ENCODE measurements around the gene ZNF438.
"Not testable (repeated sequence)": the region's sequence is repeated elsewhere in the genome, so short reads cannot be mapped to it uniquely, and the experiment has no call there.

The ZNF438 gene

DNA sequence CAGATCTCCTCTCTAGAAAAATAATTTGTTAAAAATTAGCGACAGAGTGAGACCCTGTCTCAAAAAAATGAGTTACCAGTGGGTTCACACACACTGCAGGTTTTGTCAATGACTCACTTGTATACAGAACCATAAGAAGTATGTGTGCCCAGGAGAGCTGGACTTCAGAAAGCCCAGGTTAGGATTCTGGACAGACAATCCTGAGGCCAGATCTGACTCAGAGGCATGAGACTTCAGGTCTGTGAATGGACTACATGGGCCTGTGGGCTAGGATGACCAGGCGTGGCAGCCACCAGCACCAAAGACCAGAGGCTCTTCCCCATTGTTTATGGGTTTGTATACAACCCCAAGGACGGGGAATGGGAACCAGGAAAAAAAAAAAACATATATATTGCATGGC, 9.3 kb upstream of the ZNF438 start:
- no peak for DNase-seq (ENCODE audit: low spot score)

GRCh38 chr10:31039006-31039405, 7.3 kb upstream of the ZNF438 start:
- DNase-seq (ENCODE audit: low spot score) = not testable (repeated sequence)

DNA sequence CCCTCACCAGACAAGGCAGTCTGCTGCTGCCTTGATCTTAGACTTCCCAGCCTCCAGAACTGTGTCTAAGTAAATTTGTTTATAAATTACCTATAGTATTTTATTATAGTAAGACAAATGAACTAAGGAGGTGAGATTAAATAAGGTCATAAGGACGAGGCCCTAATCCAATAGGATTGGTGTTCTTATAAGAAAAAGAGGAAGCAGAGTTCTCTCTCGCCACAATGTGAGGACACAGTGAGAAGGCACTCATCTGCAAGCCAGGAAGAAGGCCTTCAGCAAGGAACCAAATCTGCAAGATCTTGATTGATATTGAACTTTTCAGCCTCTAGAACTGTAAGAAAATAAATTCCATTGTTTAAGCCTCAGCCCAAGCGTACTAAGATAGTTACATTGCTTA, 6.1 kb upstream of the ZNF438 start:
- no peak for DNase-seq (ENCODE audit: low spot score)

DNA sequence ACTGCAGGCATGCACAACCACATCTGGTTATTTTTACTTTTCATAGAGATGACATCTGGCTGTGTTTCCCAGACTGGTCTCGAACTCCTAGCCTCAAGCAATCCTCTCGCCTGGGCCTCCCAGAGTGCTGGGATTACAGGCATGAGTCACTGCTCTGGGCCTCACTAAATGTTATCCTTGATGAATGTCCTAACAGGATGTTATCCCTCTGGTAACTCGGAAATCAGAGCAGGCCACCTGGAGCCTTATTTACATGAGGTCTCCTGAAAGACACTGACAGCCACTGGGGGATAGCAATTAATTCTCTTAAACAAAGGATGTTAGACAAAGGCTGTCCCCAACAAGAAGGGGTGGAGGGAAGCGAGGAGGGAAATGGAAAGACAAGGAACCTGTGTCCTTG, 4.5 kb upstream of the ZNF438 start:
- DNase-seq (ENCODE audit: low spot score) = no peak

DNA sequence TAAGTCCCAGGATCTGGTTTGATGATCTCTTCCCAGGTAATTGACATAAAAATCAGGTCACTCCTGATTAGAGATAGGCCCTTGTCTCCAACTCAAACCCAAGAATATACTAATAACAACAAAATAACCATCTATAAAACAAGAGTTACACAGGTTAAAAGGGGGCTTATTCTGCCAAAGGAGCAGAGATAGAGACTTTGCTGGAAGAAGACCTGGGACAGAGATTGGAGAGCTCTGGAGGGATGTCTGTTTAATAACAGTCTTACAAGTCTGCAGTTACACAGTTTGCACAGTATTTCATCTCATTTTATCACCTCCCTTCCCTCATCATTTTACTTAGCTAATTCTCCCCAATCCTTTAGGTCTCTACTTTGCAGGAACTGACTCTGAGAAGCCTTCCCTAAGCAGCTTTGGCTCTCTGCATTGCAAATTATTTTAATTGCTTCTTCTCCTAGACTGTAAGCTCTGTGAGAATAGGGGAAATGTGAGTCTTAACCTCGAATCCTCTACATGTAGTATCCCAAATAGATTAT, 3.7 kb upstream of the ZNF438 start:
- DNase-seq (ENCODE audit: low spot score) = no peak

DNA sequence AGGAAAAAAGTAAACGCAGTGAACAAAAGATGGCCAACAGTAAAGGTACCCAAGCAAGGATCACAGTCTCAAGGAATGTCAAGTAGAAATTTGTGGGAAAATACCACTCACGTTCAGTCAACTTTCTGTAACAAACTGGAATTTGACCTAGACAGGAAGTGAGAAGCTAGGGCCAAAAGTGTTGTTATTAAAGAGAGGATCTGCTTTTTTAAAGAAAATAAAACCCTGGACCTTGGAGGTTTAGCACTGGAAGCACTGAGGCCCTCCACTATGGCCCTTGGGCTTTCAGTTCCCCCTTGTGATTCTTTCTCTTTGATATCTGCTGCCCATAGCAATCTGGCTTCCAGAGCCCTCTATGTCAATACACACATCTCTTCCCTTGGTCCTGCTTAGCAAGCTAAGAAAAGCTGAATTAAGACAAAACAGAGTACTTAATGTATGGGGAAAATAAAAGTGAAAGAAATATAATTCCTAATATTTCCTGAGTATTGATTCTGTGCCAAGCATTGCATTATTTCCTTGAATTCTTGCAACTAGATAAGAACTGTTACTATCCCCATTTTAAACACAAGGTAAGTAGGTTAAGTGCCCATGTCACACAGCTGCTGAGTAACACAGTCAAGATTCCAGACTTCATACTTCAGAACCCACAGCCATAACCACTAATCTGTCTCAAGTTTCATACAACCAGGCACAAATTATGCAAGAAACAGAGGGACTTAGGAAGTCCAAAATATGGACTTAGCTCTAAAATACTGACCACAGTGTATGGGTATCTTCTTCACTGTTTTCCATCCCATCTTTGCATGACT, 2.6 kb upstream of the ZNF438 start:
- DNase-seq (ENCODE audit: low spot score) = no peak

- no peak for DNase-seq (ENCODE audit: low spot score)
Measured at GRCh38 chr10:31033147-31033546, 1.5 kb upstream of the ZNF438 start.

DNA sequence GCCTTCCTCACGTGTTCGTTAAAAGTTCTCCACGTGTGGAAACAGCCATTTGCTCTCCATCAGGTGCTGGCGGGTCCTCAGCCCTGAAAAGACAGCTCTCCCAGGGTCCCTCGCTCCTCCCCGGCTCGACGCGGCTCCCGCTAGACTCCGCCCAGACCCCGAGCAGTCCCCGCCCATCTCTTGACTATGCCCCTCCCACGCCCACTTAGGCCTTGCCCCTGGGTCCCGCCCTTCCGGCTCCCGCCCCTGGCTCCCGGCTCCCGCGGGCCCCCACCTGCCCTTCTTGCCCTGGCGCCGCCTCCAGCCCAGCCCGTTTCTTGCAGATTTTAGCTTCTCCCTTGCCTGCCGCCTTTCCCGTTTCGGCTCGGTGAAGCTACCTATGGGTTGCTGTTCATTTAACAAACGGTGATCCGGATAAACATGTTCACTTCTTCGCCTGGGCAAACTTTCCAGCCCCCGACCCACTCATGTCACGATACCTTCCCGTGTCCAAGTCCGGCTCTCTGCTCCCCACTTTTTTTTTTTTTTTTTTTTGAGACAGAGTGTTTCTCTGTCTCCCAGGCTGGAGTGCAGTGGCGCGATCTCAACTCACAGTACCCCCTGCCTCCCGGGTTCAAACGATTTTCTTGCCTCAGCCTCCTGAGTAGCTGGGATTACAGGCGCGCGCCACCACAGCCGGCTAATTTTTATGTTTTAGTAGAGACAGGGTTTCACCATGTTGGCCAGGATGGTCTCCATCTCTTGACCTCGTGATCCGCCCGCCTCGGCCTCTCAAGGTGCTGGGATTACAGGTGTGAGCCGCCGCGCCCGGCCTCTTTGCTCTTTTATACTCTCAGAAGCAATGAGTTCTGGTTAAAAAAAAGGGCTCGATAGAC, 830 bp upstream of the ZNF438 start:
- DNase-seq (ENCODE audit: low spot score) = peak; percentile 95

GRCh38 chr10:31031205-31031557, 484 bp downstream of the ZNF438 start:
- no peak for DNase-seq (ENCODE audit: low spot score)

- DNase-seq (ENCODE audit: low spot score) = no peak
Measured at GRCh38 chr10:31030800-31031199, 865 bp downstream of the ZNF438 start.

DNA sequence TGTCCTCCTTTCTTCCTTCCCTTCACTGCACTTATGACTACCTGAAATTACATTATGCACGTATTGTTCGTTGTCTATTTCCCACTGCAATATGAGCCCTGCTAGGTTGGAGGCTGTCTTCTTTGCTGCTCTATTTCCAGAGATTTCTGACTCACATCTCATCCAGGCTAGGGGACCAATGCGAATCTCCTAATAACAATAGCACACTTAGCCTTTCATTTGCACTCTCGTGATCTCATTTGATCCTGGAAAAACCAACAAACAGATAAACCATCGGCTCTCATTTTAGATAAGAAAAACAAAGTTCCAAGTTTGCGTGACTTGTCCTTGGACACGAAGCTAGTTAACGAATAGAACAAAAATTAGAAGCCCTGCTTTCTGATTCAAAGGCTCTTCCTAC, 1.4 kb downstream of the ZNF438 start:
- DNase-seq (ENCODE audit: low spot score) = no peak

DNA sequence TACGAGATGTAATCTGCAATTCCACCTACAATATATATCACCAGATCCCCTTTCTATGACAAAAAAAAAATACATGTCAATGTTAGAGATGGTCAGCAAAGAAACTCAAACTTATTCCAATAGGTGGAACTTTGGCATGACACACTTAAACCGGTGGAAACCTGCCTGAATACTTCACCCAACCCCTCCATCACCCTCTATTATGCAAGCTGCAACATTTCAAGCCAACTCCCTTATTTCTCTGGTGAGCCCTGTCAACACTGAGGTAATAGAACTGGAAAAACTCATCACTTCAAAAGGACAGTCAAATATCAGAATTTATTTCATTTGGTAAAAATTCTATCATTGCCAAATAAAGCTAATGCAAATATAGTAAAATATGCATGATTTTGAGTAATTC, 3.6 kb downstream of the ZNF438 start:
- DNase-seq (ENCODE audit: low spot score) = no peak

DNA sequence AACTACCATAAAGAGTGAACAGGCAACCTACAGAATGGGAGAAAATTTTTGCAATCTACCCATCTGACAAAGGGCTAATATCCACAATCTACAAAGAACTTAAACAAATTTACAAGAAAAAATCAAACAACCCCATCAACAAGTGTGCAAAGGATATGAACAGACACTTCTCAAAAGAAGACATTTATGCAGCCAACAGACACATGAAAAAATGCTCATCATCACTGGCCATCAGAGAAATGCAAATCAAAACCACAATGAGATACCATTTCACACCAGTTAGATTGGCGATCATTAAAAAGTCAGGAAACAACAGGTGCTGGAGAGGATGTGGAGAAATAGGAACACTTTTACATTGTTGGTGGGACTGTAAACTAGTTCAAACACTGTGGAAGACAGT, 5.4 kb downstream of the ZNF438 start:
- not testable (repeated sequence) for DNase-seq (ENCODE audit: low spot score)

DNA sequence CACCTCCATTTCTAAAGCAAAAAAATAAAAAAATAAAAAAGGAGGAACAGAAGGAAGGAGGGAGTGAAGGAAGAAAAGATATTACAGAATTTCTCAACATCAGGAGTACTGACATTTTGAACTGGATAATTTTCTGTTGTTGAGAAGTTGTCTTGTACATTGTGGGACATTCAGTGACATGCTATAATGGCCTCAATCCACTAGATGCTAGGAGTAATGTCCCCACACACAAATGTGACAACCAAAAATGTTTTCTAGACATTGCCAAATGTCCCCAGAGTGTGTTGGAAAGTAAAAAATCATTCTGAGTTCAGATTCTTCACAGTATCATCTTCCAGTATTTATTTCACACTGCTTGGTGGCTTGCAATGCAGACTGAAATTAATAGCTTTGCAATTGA, 6.5 kb downstream of the ZNF438 start:
- DNase-seq (ENCODE audit: low spot score) = no peak

- no peak for DNase-seq (ENCODE audit: low spot score)
Measured at GRCh38 chr10:31023558-31023957, 8.1 kb downstream of the ZNF438 start.

DNA sequence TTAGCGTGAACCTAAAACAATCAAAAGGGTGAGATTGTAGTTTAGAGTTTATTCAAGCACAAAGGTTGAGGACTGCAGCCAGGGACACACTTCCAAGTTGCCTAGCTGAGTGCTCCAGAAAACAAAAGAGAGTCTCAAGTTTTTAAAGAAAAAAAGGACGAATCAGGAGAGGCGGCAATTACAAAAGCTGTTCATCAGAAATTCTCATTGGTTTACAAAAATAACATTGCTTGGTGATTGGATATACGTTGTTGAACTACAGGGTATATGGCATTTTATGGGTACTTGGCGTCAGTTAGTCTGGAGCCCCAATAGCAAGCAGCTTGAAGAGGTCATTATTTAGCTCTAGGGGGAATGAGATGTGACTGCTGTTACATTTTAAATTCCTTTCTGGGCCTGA, 11.5 kb downstream of the ZNF438 start:
- no peak for DNase-seq (ENCODE audit: low spot score)

- DNase-seq (ENCODE audit: low spot score) = no peak
Measured at GRCh38 chr10:31018962-31019361, 12.7 kb downstream of the ZNF438 start.

DNA sequence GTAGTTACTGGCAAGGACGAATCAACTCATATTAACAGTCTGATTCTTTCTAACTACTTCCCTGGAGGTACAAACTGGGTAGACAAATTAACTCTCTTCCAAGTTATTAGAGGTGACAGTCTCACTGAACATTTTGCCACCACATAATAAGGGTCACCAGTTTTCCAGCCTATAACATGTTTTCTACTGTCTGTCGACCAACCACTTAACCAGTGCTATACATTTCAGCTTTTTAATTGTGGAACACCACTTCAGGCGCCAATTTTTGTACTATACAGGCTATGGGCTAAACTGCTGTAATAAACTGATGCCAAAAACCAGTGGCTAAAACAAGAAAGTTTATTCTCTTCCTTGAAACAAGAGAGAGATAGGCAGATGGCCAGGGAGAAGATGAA, 13.3 kb downstream of the ZNF438 start:
- no peak for DNase-seq (ENCODE audit: low spot score)

GRCh38 chr10:31017534-31018355, 13.9 kb downstream of the ZNF438 start:
- DNase-seq (ENCODE audit: low spot score) = no peak

DNA sequence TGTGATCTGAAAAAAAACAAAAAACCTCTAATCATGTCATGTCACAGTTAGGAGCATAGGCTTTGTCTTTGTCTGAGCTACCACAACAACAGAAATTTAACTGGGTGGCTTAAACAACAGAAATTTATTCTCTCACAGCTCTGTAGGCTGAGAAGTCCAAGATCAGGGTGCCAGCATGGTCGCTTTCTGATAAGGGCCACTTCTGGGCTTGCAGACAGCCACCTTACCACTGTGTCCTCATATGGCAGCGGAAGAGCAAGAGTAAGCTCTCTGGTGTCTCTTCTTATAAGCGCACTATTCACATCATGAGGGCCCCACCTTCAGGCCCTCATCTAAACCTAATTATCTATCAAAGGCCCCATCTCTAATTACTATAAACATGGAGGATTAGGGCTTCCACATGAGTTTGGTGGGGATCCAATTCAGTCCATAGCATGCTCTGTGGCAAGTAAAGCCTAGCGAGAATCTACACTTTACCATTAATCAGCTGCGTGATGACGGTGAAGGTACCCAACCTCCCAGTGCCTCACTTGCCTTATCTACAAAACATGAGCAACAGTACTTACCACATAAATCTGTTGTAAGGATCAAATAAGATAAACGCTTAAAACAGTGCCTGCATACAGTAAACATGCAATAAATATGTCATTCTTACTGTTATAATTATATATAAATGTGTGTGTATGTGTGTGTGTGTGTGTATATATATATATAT, 17.3 kb downstream of the ZNF438 start:
- DNase-seq (ENCODE audit: low spot score) = no peak

- DNase-seq (ENCODE audit: low spot score) = no peak
Measured at GRCh38 chr10:31013331-31013730, 18.3 kb downstream of the ZNF438 start.

GRCh38 chr10:31011665-31012022, 20.0 kb downstream of the ZNF438 start:
- DNase-seq (ENCODE audit: low spot score) = no peak

All from hematopoietic multipotent progenitor cell treated with erythropoietin and hydrocortisone succinate and interleukin-3 and kit ligand, for 15 days (in vitro differentiated cells).